Measurements from ENCODE around the gene MARS1.

MARS1 gene

DNA sequence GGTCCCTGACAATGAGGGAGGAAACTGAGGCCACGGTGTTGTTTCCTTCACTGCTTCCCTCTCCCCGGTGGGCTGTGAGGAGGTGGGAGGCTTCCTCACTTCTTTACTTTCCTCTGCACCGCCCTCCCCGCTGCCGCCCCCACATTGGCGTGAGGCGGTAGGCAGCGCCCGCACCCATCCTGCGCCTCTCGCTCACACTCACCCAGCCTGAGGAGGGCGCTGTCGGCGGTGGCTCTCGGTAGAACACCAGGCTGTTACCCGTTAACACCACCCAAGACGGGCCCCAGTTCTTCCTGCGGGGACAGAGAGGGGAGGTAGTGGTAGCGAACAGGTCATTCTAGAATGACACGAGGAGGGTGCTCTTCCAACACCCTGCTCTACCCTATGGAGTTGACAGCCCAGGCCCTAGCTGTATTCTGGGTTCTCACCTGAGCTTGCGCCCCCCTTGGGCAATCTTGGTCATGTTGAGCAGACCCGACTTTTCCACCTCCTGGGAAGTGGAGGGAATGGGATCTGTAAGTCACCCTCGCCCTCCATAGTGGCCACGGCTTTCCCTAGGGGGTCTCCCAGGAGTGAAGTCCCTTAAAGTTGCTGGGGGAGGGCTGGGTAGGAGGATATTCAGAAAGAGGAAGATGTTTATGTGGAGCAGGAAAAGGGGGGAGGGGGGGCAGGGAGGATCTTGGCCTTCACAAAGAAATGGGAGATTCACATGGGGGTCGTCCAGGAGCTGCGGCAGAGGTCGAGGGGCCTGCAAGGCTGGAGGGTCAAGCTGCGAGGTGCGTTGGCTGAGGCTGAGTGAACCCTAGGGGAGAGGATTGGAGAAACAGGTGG is 11.5 kb upstream of the MARS1 start:
- TF ChIP-seq, protein P1, sequence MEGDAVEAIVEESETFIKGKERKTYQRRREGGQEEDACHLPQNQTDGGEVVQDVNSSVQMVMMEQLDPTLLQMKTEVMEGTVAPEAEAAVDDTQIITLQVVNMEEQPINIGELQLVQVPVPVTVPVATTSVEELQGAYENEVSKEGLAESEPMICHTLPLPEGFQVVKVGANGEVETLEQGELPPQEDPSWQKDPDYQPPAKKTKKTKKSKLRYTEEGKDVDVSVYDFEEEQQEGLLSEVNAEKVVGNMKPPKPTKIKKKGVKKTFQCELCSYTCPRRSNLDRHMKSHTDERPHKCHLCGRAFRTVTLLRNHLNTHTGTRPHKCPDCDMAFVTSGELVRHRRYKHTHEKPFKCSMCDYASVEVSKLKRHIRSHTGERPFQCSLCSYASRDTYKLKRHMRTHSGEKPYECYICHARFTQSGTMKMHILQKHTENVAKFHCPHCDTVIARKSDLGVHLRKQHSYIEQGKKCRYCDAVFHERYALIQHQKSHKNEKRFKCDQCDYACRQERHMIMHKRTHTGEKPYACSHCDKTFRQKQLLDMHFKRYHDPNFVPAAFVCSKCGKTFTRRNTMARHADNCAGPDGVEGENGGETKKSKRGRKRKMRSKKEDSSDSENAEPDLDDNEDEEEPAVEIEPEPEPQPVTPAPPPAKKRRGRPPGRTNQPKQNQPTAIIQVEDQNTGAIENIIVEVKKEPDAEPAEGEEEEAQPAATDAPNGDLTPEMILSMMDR (IDR thresholded peaks at IDR 0.05): no peak
- Histone ChIP-seq H3K27ac (peak overlapping the region in 1 of 2 donors; percentile 80), H3K4me3 (peak overlapping the region; percentile 75)
- no peak for DNase-seq (ENCODE audit: low spot score)

DNA sequence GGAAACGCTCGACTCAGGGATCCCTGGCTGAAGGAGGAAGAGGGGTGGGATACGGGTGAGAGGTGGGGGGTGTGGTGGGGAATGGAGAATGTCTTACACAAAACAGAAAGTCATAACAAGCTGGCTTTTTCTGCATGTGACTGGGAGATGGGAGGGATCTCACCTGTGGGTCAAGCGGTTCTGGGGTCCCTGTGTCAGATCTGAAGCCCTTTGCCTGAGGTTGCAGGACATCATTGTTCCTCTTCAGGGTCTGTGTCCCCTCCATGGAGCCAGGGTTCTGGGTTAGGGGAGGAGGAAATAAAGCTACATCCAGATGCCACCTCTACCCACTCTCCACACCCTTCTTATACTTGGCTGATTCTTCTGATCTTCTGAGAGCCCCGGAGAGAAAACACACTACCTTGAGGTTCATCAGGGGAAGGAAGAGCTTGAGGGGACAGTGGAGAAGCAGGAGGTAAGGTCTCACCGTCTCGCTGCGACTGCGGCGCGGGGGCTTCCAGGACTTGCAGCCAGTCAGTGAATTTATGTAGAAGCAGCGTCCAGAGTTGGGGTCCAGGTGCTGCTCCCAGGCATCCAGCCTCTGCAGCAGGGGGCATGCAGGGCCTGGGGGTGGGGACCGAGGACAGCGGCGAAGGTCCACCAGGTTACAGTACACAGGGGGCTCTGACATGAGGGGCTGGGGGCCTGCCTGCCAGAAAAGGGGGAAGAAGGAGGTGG is 10.7 kb upstream of the MARS1 start:
- H3K4me3 ChIP-seq: peak overlapping the region; percentile 75
- peak overlapping the region in 1 of 2 donors; percentile 80 for H3K27ac ChIP-seq
- TF ChIP-seq, protein P1 (IDR thresholded peaks at IDR 0.05): no peak
- DNase-seq (ENCODE audit: low spot score): no peak

DNA sequence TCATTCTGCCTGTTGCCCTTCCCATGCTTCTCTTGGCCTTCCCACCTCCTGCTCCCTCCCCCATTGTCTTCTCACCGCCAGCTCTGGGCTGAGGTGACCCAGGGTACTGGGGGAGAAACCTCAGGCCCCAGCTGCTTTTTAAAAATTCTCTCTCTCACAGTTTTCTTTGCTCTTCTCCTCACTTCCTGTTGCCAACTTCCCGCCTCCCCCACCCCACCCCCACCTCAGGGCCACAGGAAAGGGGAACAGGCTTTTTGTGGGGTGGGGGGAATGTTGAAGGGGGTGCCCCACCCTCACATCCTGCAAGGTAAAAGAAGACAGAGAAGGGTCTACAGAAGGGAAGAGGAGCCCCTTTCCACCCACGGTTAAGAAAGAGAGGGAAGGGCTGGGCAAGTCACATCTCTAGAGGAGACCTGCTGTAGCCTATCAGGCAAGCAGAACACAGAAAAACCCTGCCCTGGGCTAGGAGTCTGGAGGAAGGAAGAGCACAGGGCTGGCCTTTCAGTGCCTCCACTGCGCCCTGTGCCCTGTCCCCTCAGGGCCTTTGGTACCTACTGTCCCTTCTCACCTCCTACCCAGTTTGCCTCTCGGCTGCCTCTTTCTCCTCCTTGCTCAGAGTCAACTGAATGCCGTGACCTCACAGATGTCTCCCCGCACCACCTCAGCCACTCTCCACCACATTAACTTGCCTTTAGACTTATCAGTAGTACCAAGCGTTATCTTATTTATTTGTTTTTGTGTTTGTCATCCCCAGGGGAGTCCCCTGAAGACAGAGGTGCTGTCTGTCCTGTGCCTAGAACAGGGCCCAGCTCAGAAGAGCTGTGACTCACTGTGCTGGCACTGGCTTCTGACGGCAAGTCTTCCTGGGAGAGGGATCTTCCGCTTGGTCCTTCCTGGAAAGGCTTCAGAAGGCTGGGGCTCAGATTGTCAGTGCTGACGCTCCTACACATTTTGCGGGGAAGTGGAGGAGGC is 9.9 kb upstream of the MARS1 start:
- TF ChIP-seq, protein P1 (IDR thresholded peaks at IDR 0.05): no peak
- DNase-seq (ENCODE audit: low spot score): no peak
- H3K4me3 ChIP-seq: peak overlapping the region; percentile 75
- peak overlapping the region in 1 of 2 donors; percentile 80 for H3K27ac ChIP-seq

DNA sequence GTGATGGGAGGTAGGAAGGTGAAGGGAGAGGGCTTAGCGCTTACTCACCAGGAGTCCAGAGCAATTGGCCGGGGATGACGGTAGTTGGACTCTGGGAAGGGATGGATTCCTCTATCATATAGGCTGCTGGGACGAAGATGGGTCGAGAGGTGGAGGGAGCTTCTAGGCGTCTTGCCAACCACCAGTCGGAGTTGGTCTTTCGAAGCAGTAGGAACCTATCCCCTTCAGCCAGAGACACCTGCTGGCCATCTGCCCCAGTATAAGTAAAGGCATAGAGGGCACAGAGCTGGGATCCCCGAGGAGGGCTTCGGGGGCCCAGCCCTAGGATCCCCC is 8.9 kb upstream of the MARS1 start:
- DNase-seq (ENCODE audit: low spot score): no peak
- peak overlapping the region; percentile 17 to 80 for H3K27ac ChIP-seq
- TF ChIP-seq, protein P1 (IDR thresholded peaks at IDR 0.05): no peak
- no peak overlapping the region for H3K4me3 ChIP-seq

DNA sequence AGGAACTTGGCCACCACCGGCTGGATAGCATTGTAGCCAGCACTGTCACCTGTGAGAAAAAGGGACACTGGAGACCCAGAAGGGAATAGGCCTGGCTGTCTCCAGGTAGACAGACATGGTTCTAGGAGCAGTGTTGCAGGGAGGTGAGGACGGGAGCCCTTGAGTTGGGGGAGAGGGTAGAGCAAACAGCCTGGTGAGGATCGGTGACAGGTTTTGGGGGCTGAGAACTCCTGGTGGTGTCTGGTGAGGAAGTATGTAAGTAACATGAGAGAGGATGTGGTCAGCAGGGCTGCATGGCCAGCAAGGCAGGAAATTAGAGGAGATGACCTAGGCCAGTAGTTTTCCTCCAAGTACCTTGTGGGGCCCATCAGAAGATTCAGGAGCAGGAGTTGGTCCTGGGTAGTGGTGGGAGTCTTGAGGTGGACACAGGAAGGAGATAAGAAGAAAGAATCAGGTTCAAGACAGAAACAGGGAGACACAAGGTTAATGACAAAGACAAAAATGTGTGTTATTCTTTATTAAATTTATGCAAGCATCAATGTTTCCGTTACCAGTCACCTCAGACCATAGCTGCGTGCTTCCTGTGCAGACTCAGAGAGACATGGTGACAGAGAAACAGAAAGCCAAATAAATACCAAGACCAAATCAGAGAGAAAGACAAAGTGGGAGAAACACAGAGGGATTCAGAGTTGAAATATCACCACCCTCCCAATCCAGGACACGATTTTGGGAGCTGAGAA is 8.3 kb upstream of the MARS1 start, which contains the start of gene ARHGAP9:
Gene ARHGAP9, minus strand, starts transcription at position 491 of the 740 bp plus-strand sequence. Its CDS starts 460 bp downstream, at position 31.
- TF ChIP-seq, protein P1 (IDR thresholded peaks at IDR 0.05): no peak
- no peak for DNase-seq (ENCODE audit: low spot score)
- peak within 1 kb of the TSS; percentile 17 to 80 for H3K27ac ChIP-seq
- no peak within 1 kb of the TSS for H3K4me3 ChIP-seq

DNA sequence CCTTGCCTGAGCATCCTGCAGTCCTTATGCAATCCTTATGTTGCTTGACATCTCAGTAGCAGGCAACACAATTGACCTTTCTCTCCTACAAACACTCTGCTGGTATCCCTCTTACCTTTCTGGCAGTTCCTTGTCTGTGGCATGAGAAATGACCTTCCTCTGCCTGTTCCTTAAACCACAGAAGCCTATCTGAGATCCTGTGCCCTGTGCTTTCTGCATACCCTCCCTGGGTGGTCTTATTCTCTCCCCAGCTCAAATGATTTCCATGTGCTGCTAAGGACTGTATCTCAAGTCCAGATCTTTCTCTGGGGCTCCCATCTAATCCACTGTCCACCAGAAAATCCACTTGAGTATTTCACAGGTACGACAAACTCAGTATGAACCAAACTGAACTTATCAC is 6.2 kb upstream of the MARS1 start:
- Histone ChIP-seq H3K27ac (no peak overlapping the region), H3K4me3 (no peak overlapping the region)
- DNase-seq (ENCODE audit: low spot score): no peak
- TF ChIP-seq, protein P1 (IDR thresholded peaks at IDR 0.05): no peak

Data from coronary artery (tissue), 2 donors.